Ammon's horn (tissue), 1 donor: ENCODE data around the gene ASB2.
A peak's percentile ranks its signal among the peaks of the same experiment; 100 is the strongest.

Experiments
- DNase-seq: peaks from one replicate; pipeline ENCODE4 v3.0.0-alpha.2; 2016; ENCODE audit warnings: low spot score

Gene ASB2

GRCh38 chr14:93978735-93979134 lies 2.4 kb upstream of the ASB2 start:
- no peak for DNase-seq

DNA sequence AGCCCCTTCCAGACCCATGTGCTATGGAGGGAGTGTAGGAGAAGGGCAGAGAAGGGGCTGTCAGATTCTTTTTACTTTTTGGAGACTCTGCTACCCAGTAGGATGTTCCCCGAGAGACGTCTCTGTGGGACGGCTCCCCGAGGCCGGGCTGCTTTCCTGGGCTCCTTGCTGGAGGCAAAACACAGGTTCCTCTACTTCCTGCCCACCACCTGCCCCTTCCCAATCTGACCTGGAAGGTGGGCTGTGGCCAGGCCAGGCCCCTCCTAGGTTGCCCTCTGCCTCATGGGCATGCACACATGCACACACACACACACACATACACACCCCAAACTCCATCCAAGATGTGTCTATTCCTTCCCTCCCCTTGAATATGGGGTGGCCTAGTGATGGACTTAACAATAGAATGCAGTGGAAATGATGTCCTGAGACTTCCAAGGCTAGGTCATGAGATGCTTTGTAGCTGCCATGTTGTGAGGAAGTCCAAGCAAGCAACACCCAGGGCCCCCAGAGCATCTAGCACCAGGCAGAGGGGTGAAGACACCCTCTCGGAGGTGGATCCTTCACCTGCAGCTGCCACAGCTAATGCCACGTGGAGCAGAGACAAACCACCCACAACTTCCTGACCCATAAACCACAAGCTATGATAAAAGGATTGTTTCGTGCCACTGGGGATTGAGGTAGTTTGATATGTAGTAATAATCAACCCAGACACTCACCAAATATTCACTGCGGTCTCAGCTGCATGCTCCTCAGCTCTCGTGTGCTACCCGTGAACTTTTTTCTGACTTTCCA lies 1.6 kb upstream of the ASB2 start:
- no peak for DNase-seq

GRCh38 chr14:93977171-93977570 lies 801 bp upstream of the ASB2 start:
- no peak for DNase-seq

GRCh38 chr14:93975791-93976476 lies 436 bp downstream of the ASB2 start:
- peak; percentile 36 for DNase-seq

DNA sequence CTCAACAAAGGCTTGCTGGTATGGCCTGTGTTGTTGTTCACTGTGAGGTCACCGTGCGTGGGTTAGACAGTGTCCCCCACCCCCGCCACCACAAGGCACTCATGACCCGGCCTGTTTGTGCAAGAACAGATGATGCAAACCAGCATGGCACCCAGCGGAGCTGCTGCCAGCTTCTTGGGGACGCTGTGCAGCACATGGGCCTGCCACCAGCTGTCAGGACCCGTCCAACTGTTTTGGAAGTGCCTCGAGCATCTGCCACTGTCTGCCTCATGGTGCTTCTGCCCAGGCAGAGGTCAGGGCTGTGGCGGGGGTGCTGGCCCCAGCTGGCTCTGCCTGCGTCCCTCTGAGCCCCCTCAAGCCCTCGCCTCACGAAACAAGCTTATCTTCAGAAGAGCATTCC lies 1.5 kb downstream of the ASB2 start:
- no peak for DNase-seq

DNA sequence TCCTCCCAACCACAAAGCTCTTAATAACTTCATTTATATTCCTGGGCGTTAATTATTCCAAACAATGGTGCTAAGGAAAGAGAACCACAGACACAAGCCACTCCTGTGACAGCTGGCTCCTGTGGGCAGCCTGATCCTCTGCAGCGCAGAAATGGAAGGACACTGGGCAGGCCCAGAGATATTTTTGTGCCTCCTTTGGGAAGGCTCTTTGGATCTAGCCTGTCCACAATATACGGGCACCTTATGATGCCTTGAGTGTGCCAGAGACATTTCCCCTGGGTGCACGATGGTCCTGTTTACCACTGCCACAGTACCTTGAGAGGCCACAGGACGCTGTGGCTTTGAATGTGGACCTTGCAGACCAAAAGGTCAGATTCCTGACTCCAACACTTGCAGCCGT lies 2.1 kb downstream of the ASB2 start:
- DNase-seq = no peak

DNA sequence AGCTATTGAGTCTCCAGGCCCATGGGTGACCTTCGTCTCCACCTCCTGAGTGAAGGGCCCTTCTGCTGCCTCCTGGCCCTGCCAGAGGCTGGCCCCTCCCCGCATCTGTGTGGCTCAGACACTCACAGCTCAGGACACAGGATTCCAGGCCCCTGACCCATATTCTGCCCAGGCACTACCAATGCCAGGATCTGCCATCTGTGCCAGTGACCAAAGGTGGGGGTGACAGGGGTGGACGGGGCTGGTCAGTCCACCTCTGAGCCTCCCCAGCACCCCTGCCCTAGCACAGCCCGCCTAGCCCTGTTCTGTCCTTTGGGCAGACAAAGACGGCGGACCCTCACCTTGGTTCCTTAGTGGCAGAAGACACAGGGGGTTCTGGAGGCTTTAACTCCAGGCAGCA lies 2.8 kb downstream of the ASB2 start:
- no peak for DNase-seq

DNA sequence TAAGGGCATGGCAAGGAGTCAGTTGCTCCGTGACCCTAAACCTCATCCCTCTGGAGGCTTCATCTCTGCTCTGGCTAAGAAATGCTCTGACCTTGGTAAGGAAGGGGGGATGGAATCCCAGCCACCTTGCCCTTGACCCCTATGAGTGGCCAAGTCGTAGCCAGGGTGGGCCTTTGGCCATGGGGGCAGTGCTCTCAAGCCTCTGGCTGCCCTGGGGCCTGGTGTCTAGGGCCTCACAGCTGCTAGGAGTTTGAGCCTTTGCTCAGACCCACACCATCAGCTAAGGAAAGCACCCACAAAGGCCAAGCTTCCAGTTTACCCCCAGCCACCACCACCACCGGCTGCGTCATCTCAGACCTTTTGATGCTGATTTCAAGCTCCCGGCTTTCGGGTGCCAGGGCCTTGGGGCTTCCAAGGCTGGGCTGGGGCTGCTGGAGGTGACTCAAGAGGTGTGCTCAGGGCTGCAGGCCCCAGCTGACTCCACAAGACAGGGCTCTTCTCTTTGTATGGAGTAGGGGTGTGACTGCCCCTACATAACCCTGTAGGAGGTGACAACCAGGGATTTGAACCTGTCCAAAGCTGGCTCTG lies 3.7 kb downstream of the ASB2 start:
- DNase-seq = no peak

DNA sequence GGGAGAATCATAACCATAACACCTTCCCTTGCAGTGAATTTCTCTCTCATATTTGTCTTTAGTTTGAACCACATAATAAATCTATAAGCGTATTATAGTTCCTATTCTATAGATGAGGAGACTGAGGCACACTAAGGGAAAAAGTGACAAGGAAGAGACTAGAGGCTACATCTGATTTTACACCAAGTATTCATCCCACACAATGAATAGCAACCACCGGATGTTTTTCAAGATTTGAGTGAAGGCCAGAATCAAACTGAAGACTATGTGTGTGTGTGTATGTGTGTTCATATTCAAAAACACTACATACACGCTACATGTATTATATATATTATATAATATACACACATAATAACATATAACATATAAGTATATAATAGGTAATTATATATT lies 4.7 kb downstream of the ASB2 start:
- no peak for DNase-seq

DNA sequence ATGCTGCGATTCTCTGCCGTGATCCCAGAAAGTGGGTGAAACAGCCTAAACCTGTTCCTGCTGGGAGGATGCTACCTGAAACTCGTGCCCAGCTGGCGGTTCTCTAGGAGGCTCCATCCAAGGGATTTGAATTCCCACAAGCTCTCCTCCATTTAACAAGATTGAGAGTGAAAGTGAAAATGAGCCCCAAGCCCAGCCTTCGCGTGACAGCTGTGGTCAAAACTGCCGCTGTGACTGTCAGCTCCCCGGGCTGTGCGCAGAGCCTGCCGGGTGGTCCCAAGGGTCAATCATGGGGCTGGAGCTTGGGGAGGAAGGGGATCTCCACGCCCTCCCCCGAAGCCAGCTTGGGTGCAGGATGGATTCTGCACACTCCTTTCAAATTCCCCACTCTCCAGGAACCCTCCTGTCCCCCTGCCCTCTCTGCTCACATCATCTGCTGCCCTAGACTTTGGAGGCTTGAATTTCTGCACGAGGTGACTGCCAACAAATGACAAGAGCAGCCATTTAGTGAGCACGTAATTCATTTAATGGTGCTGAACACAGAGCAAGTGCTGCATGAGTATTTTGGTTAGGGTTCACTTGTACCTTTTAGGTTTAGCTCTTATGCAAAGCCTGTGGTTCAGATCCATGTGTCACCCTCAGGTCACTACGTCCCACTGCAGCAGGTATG lies 5.3 kb downstream of the ASB2 start:
- no peak for DNase-seq

GRCh38 chr14:93970585-93970964 lies 5.8 kb downstream of the ASB2 start:
- peak; percentile 46 for DNase-seq

DNA sequence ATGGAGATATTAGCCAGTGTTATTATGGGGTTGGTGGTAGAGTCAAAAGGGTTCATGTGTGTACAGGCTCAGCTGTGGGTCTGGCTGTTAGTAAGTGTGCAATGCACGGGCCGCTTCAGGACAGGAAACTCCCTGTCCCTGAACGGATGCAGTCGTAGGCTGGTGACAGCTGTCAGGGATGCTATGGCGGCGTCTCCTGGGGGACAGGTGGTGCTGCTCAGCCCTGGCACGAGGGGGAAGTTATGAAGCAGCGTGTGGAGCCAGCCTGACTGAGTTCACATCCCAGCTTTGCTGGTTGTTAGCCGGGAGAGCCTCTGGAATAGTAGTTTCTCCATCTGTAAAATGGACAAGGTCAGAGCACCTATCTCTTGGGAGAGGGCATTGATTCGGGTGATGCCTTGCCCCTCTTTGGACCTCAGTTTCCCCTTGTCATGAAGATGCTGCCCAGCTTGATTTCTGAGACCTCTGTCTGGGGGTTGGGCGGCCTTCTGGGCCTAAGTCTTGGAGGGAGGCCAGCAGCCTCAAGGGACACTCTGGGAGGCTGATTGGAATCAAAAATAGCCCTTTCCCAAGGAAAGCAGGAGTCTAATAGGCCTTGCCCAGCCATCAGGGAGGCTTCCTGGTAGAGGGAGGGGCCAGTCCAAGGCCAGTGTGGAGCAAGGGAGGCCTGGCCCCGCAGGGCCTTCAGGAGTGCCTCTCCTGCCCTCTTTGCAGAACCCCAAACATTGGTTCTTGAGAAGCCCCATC lies 7.1 kb downstream of the ASB2 start:
- DNase-seq = no peak

GRCh38 chr14:93967637-93968250 lies 8.6 kb downstream of the ASB2 start:
- DNase-seq = no peak

GRCh38 chr14:93965946-93966474 lies 10.4 kb downstream of the ASB2 start:
- DNase-seq = no peak

- no peak for DNase-seq
Observed at GRCh38 chr14:93965287-93965821, 11.0 kb downstream of the ASB2 start.

DNA sequence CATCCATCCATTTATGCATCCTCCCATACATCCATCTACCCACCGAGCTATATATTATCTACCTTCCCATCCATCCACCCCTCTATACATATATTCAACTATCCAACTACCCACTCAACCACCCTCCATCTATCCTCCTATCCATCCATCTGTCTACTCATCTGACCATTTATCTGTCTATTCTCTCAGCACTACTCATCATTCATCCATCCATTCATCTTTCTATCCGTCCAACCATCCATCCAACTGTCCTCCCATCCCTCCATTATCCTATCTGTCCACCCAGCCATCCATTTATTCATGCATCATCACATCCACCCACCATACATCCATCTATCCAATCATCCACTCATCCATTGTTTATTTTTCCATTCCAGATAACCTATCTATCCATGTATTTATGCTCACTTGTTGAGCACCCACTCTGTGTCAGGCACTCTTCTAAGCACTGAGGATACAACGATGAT lies 11.5 kb downstream of the ASB2 start:
- DNase-seq = no peak

DNA sequence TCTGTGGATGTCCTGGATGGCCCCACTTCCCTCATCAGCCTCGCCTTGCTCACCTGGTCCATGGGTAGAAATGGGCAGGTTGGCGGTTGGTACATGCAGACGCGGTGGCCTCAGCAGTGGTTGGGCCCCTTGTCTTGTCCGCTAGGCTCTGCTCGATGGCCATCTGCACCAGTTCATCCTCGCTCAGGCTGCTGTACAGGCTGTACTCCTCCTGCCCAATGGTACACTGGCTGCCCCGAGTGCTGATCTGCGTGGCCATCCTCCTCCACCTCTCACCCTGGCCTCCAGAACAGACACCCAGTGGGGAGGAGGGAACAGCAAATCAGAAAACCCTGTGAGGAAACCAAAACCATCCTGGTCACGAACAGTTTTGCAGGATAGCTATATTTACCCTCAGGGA lies 12.1 kb downstream of the ASB2 start:
- no peak for DNase-seq

GRCh38 chr14:93963692-93964091 lies 12.7 kb downstream of the ASB2 start:
- no peak for DNase-seq

DNA sequence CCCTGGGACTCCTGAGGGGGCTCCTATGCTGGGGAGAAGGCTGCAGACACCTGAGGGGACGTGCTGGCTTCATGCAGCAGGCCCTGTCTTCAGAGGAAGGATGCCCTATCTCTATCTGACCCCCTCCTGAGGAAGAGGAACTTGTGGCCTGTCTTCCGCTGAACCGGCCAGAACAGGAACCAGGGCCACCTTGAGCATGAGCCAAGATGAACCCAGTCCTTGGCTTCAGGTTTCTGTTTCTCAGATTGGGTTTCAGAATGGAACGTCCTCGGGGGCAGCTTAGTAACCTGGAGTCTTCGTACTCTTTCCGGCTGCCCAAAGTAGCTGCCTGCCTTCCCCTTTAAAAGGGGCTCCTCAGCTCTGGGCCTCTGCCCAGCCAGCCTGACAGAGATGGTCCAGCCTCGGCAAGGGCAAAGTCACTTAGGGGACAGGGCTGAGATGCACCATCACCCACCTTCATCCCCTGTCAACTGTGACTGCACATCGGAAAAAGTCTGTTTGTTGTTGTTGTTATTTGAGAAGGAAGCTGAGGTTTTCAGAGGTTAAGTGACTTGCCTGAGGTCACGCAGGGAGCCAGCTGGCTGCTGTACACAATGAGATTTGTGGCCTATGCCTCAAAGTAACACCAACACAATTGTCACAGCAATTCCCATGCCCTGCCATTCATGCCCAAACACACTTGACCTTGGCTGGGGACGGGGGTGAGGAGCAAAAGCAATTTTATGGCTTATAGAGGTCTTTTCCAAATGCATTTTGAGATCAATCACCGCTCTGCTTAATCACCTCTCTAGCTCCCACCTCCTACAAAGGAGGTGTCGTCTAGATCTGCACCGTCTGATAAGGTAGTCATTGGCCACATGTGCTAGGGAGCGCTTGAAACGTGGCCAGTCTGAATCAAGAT lies 13.4 kb downstream of the ASB2 start:
- peak; percentile 71 for DNase-seq

GRCh38 chr14:93961620-93962019 lies 14.8 kb downstream of the ASB2 start:
- DNase-seq = no peak
